ENCODE measurements around the gene ART5. TPM values are rescaled to one million over a fixed set of nuclear protein-coding genes. Genes with fewer than 3 reads are reported as not detected.

The ART5 gene
- total RNA-seq, 1 donor from 2014 or later = not detected

- Histone ChIP-seq H3K4me1 (no peaks in the 10 kb centered on the region), H3K27ac (no peak overlapping the region), H3K36me3 (no peaks in the 10 kb centered on the region), H3K4me3 (no peak overlapping the region), H3K9me3 (no peaks in the 10 kb centered on the region), H3K27me3 (no peaks in the 10 kb centered on the region)
- intact Hi-C loops (cut with DNase I) = no loop called here
- TF ChIP-seq CTCF (IDR thresholded peaks at IDR 0.05) = no peak
- DNase-seq (ENCODE audit: low spot score in 2 of 2) = no peak
Measured at GRCh38 chr11:3623767-3624458, 17.9 kb downstream of the ART5 start.

- TF ChIP-seq CTCF (IDR thresholded peaks at IDR 0.05) = no peak
- DNase-seq (ENCODE audit: low spot score in 2 of 2) = no peak
- Histone ChIP-seq H3K27ac (no peak overlapping the region), H3K4me1 (no peaks in the 10 kb centered on the region), H3K9me3 (no peaks in the 10 kb centered on the region), H3K27me3 (no peaks in the 10 kb centered on the region), H3K4me3 (no peak overlapping the region), H3K36me3 (no peaks in the 10 kb centered on the region)
- intact Hi-C loops (cut with DNase I) = no loop called here
Measured at GRCh38 chr11:3623121-3623520, 18.7 kb downstream of the ART5 start.

- Histone ChIP-seq H3K36me3 (no peaks in the 10 kb centered on the region), H3K4me1 (no peaks in the 10 kb centered on the region), H3K9me3 (no peaks in the 10 kb centered on the region), H3K27me3 (no peaks in the 10 kb centered on the region), H3K27ac (no peak overlapping the region), H3K4me3 (no peak overlapping the region)
- no peak for DNase-seq (ENCODE audit: low spot score in 2 of 2)
- TF ChIP-seq CTCF (IDR thresholded peaks at IDR 0.05) = no peak
- intact Hi-C loops (cut with DNase I) = no loop called here
Measured at GRCh38 chr11:3622521-3622920, 19.3 kb downstream of the ART5 start.

GRCh38 chr11:3617990-3618389, 23.8 kb downstream of the ART5 start:
- no peak for TF ChIP-seq CTCF (IDR thresholded peaks at IDR 0.05)
- H3K9me3 ChIP-seq = no peaks in the 10 kb centered on the region
- H3K36me3 ChIP-seq = no peaks in the 10 kb centered on the region
- H3K27ac ChIP-seq = no peak overlapping the region
- H3K4me1 ChIP-seq = no peaks in the 10 kb centered on the region
- H3K4me3 ChIP-seq = no peak overlapping the region
- DNase-seq (ENCODE audit: low spot score in 2 of 2) = no peak
- intact Hi-C loops (cut with DNase I) = no loop called here
- no peaks in the 10 kb centered on the region for H3K27me3 ChIP-seq

- Histone ChIP-seq H3K27ac (no peak overlapping the region), H3K4me3 (no peak overlapping the region), H3K4me1 (no peaks in the 10 kb centered on the region), H3K36me3 (no peaks in the 10 kb centered on the region), H3K27me3 (no peaks in the 10 kb centered on the region), H3K9me3 (no peaks in the 10 kb centered on the region)
- TF ChIP-seq CTCF (IDR thresholded peaks at IDR 0.05) = no peak
- no peak for DNase-seq (ENCODE audit: low spot score in 2 of 2)
- intact Hi-C loops (cut with DNase I) = no loop called here
Measured at GRCh38 chr11:3616721-3617460, 24.9 kb downstream of the ART5 start.
